Measurements from ENCODE around the gene DNAJC12. TPM values are rescaled to one million over a fixed set of nuclear protein-coding genes. Genes with fewer than 3 reads are reported as not detected.

Gene DNAJC12
- total RNA-seq, 4 donors from 2014 or later, result 8.6 to 15.0 (median 11.9) TPM

- Histone ChIP-seq H3K4me3 (no peak overlapping the region), H3K9me3 (no peaks in the 10 kb centered on the region), H3K27ac (no peak overlapping the region), H3K36me3 (no peaks in the 10 kb centered on the region), H3K4me1 (peaks cover 0 to 6% of the 10 kb centered on the region in 2 donors), H3K27me3 (no peaks in the 10 kb centered on the region)
- no peak for TF ChIP-seq CTCF (IDR thresholded peaks at IDR 0.05 in 4 of 5, conservative IDR thresholded peaks at IDR 0.05 in 1 of 5)
- TF ChIP-seq POLR2A (IDR thresholded peaks at IDR 0.05), result no peak
- no peak for DNase-seq
- ATAC-seq, result no peak
- in situ Hi-C loops (cut with MboI; ENCODE audit: low sequenced_read_pairs in 4 of 4) (no loop called here), intact Hi-C loops (cut with DNase I; ENCODE audit: low total_unique reads) (no loop called here)
These were observed 44.7 kb downstream of the DNAJC12 start for GRCh38 chr10:67793313-67793712.

GRCh38 chr10:67792653-67793052, 45.3 kb downstream of the DNAJC12 start:
- TF ChIP-seq POLR2A (IDR thresholded peaks at IDR 0.05) (no peak), CTCF (IDR thresholded peaks at IDR 0.05 in 4 of 5, conservative IDR thresholded peaks at IDR 0.05 in 1 of 5) (no peak)
- no peaks in the 10 kb centered on the region for H3K9me3 ChIP-seq
- no peaks in the 10 kb centered on the region for H3K36me3 ChIP-seq
- intact Hi-C loops (cut with DNase I; ENCODE audit: low total_unique reads) (no loop called here), in situ Hi-C loops (cut with MboI; ENCODE audit: low sequenced_read_pairs in 4 of 4) (no loop called here)
- ATAC-seq (no peak), DNase-seq (no peak)
- H3K27me3 ChIP-seq, result no peaks in the 10 kb centered on the region
- H3K4me1 ChIP-seq, result peaks cover 0 to 9% of the 10 kb centered on the region in 2 donors
- H3K4me3 ChIP-seq, result no peak overlapping the region
- no peak overlapping the region for H3K27ac ChIP-seq

- H3K9me3 ChIP-seq, result no peaks in the 10 kb centered on the region
- no peaks in the 10 kb centered on the region for H3K27me3 ChIP-seq
- TF ChIP-seq CTCF (IDR thresholded peaks at IDR 0.05 in 4 of 5, conservative IDR thresholded peaks at IDR 0.05 in 1 of 5) (no peak), POLR2A (IDR thresholded peaks at IDR 0.05) (no peak)
- no peak overlapping the region for H3K4me3 ChIP-seq
- intact Hi-C loops (cut with DNase I; ENCODE audit: low total_unique reads), result no loop called here
- no peak overlapping the region for H3K27ac ChIP-seq
- no peaks in the 10 kb centered on the region for H3K36me3 ChIP-seq
- in situ Hi-C loops (cut with MboI; ENCODE audit: low sequenced_read_pairs in 4 of 4), result no loop called here
- H3K4me1 ChIP-seq, result peaks cover 0 to 9% of the 10 kb centered on the region in 2 donors
- ATAC-seq (no peak), DNase-seq (no peak)
These were observed 47.2 kb downstream of the DNAJC12 start for GRCh38 chr10:67790534-67791408.

GRCh38 chr10:67789769-67790168, 48.2 kb downstream of the DNAJC12 start:
- Histone ChIP-seq H3K4me3 (no peak overlapping the region), H3K4me1 (peaks cover 0 to 9% of the 10 kb centered on the region in 2 donors), H3K9me3 (no peaks in the 10 kb centered on the region), H3K27me3 (no peaks in the 10 kb centered on the region), H3K27ac (no peak overlapping the region), H3K36me3 (no peaks in the 10 kb centered on the region)
- ATAC-seq, result no peak
- TF ChIP-seq POLR2A (IDR thresholded peaks at IDR 0.05), result no peak
- TF ChIP-seq CTCF (IDR thresholded peaks at IDR 0.05 in 4 of 5, conservative IDR thresholded peaks at IDR 0.05 in 1 of 5), result no peak
- DNase-seq, result no peak
- in situ Hi-C loops (cut with MboI; ENCODE audit: low sequenced_read_pairs in 4 of 4), result loop anchor here in 2 of 4 donors (10.0 kb wide), 1 partner anchor 95 kb away; the partner anchor contains the start of gene CTNNA3 (in 2 of the 2)
- intact Hi-C loops (cut with DNase I; ENCODE audit: low total_unique reads), result loop anchor here (2.0 kb wide), 1 partner anchor 513 kb away; no protein-coding TSS in a partner anchor
